ENCODE results near the gene IL17RB. TPM values are rescaled to one million over a fixed set of nuclear protein-coding genes. Genes with fewer than 3 reads are reported as not detected.
A peak's percentile ranks its signal among the peaks of the same experiment; 100 is the strongest.

The IL17RB gene
- total RNA-seq, 6 experiments from 2014 or later, result not detected

- TF ChIP-seq, protein P1, sequence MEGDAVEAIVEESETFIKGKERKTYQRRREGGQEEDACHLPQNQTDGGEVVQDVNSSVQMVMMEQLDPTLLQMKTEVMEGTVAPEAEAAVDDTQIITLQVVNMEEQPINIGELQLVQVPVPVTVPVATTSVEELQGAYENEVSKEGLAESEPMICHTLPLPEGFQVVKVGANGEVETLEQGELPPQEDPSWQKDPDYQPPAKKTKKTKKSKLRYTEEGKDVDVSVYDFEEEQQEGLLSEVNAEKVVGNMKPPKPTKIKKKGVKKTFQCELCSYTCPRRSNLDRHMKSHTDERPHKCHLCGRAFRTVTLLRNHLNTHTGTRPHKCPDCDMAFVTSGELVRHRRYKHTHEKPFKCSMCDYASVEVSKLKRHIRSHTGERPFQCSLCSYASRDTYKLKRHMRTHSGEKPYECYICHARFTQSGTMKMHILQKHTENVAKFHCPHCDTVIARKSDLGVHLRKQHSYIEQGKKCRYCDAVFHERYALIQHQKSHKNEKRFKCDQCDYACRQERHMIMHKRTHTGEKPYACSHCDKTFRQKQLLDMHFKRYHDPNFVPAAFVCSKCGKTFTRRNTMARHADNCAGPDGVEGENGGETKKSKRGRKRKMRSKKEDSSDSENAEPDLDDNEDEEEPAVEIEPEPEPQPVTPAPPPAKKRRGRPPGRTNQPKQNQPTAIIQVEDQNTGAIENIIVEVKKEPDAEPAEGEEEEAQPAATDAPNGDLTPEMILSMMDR (IDR thresholded peaks at IDR 0.05), result no peak
- Mint-ChIP-seq H3K36me3 (ENCODE audit: low read depth) (no peaks in the 10 kb centered on the region), H3K27ac (no peak overlapping the region), H3K4me3 (no peak overlapping the region), H3K9me3 (no peaks in the 10 kb centered on the region), H3K27me3 (ENCODE audit: insufficient read depth) (peaks cover 39% of the 10 kb centered on the region), H3K4me1 (ENCODE audit: low read depth) (no peaks in the 10 kb centered on the region)
- no peak for DNase-seq
Observed at GRCh38 chr3:53842436-53843194, 3.8 kb upstream of the IL17RB start.

- no peaks in the 10 kb centered on the region for H3K4me1 Mint-ChIP-seq (ENCODE audit: low read depth)
- TF ChIP-seq, protein P1 (IDR thresholded peaks at IDR 0.05), result no peak
- H3K27ac Mint-ChIP-seq, result no peak overlapping the region
- peaks cover 44% of the 10 kb centered on the region for H3K27me3 Mint-ChIP-seq (ENCODE audit: insufficient read depth)
- DNase-seq, result no peak
- no peak overlapping the region for H3K4me3 Mint-ChIP-seq
- H3K9me3 Mint-ChIP-seq, result no peaks in the 10 kb centered on the region
- no peaks in the 10 kb centered on the region for H3K36me3 Mint-ChIP-seq (ENCODE audit: low read depth)
Observed at GRCh38 chr3:53843195-53844177, 2.9 kb upstream of the IL17RB start.

DNA sequence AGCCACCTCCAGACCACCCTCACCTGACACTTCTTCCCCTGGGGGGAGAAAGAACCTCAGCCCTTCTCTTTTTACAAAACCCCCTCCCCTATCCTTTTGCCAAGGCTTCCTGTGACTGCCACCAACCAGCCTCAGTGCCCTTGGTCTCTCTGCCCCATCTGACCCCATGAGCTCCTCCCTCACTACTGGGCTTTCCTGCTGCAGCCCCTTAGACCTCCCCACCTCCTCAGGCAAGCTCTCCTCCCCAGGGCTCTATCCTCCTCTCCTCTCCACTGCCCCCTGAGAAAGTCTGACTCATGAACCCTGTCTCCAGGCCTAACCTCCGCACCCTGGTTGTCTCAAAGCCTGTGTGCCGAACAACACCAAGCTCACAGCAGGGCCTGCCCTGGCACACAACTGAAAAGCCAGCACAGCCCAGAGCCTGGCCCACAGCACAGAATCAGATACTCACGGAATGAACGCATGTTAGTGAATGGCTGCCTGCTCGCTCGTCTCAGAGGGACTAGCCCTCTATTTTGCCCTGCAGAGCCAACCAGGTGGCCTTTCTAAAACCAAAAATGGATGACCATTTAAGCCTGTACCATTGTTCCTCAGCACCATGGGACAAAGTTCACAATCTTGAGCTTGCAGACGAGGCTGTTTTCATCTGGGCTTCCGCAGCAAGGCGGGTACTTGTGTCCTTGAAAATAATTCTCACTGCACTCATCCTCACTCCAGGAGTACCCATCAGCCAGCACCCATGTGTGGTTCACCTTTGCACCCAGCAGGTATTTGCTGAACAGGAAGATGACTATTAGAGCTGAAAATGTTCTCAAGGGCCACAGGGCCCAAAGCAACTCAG is 1.9 kb upstream of the IL17RB start:
- no peak for DNase-seq
- no peaks in the 10 kb centered on the region for H3K9me3 Mint-ChIP-seq
- no peak overlapping the region for H3K4me3 Mint-ChIP-seq
- peaks cover 42% of the 10 kb centered on the region for H3K27me3 Mint-ChIP-seq (ENCODE audit: insufficient read depth)
- no peaks in the 10 kb centered on the region for H3K36me3 Mint-ChIP-seq (ENCODE audit: low read depth)
- no peaks in the 10 kb centered on the region for H3K4me1 Mint-ChIP-seq (ENCODE audit: low read depth)
- H3K27ac Mint-ChIP-seq, result no peak overlapping the region
- TF ChIP-seq, protein P1 (IDR thresholded peaks at IDR 0.05), result no peak

DNA sequence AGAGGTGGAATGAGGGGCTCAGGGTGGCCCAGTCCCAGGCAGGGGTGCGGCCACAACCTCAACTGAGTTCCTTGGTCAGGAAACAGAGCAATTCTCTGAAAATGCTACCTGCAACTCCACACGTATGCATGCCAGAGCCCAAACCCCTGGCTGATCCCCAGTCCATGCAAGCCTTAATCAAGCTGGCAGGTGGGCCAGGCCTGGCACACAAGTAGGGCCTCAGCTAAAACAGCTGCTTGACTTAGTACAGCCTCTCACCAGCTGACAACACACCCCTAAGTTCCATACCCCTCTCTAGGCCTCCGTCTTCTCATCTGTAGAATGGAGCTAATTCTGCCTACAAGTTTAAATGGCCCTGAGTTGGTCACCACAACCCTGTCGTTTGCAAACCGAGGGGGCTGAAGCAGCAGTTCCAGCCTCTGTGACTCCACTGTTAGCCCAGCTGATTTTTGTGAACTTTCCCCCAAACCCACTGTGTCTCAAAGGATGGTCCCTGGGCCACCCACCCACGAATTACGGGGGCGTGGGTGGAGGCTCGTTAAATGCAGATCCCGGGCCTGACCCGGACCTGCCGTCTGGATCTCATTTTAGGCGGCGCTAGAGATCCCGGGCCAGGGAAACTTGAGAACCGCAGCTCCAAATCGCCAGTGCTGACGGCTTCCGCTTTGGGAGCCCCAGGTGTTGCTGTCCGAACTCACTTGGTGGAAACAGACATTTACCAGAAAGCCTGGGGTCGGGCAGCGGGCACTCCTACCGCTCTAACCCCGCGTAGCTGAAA is 1.1 kb upstream of the IL17RB start:
- Mint-ChIP-seq H3K4me1 (ENCODE audit: low read depth) (no peaks in the 10 kb centered on the region), H3K4me3 (peak overlapping the region; percentile 29; the same call in 1 of the 2 replicates), H3K27ac (no peak overlapping the region), H3K27me3 (ENCODE audit: insufficient read depth) (peaks cover 42% of the 10 kb centered on the region), H3K9me3 (no peaks in the 10 kb centered on the region), H3K36me3 (ENCODE audit: low read depth) (no peaks in the 10 kb centered on the region)
- TF ChIP-seq, protein P1 (IDR thresholded peaks at IDR 0.05), result peak; percentile 35
- no peak for DNase-seq

DNA sequence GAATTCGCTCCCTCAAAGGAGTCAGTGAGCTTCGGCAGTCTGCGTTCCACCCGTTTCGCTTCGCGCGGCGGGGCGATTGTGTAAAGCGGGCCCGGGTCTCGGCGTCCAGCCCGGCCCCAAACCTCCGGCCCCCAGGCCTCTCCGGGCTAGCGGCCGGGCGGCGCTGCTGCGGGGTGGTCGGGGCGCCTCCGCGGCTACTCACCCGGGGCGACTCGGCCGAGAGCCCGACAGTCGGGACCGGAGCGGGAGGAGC is 561 bp upstream of the IL17RB start:
- Mint-ChIP-seq H3K36me3 (ENCODE audit: low read depth) (no peaks in the 10 kb centered on the region), H3K27me3 (ENCODE audit: insufficient read depth) (peaks cover 39% of the 10 kb centered on the region), H3K9me3 (no peaks in the 10 kb centered on the region), H3K4me1 (ENCODE audit: low read depth) (no peaks in the 10 kb centered on the region), H3K27ac (no peak overlapping the region), H3K4me3 (0 out of 2 replicates have a peak overlapping the region, but pooled peaks have one; percentile 29)
- TF ChIP-seq, protein P1 (IDR thresholded peaks at IDR 0.05), result no peak; the same call in 1 of the 2 replicates
- no peak for DNase-seq

All from HFFc6 (cell line).